Measurements from ENCODE around the gene EDAR.

EDAR gene

DNA sequence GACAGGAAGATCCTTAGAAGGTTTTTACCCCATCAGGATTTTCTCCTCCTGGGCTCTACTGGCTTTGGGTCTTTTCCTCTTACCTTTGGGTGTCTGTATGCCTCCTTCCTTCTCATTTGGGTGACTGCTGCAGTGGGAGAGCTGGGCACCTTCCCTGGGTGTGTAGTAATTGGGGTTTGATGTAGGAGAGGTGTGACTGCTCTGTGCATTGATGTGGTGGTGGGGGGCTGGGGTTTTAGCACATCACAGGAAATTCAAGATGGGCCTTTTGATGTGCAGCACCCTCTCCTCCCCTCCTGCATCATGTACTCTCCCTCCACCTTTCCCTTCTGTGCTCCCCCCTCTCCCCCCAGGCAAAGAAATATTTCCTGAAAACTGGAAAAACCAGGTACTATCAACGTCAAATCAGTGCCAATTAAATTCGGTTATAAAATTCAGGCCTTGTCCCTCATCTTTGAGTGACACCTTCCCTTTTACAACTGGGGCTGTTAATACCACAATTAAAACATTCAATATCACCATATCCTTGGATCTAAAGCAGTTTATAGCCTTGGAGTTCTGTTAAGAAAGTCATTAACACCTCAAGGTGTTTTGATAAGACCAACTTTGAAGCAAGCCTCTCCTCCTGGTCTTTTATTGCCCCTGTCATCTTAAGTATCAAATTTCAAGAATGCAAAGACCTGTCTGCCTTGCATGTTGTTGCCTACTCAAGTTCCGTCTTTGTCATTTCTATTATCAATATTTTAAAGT lies 23.3 kb downstream of the EDAR start:
- DNase-seq = no peak

DNA sequence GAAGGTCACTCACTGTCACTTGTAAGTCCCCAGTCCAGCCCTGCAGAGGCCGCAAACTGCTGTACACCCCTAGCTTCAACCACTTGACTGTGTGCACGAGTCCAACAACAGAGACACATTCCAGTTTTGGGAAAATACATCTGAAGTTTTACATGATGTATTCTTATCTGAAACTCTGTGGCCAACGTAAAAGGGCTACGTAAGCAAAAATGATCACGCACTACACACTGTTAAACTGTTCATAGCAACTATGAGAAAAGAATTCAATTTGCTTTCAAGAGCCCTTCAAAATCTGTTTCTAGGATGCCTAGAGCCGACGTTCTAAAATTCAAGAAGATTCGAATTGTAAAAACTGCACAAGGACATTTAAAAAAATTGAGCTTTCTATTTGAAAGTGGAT lies 26.0 kb downstream of the EDAR start:
- DNase-seq = no peak

GRCh38 chr2:108961796-108962195 lies 27.2 kb downstream of the EDAR start:
- DNase-seq = no peak

DNA sequence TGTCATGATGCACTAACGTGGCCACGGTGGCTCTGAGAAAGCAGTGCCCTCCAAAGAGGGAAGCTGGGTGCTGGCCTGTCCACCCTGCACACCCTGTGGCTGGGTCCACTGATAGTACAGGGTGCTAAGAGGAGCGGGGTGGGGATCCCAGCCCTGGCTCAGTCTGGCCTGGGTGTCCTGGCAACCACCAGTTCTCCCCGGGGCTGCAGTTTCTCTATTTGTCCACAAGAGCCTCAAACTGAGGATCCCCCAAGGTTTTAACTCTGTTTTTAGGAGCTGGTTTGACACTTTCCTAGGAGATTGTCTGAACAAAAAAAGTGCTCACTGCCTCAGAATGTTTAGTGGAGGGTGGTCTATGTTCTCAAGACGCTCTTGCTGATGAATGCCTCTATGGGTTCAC lies 29.0 kb downstream of the EDAR start:
- no peak for DNase-seq

DNA sequence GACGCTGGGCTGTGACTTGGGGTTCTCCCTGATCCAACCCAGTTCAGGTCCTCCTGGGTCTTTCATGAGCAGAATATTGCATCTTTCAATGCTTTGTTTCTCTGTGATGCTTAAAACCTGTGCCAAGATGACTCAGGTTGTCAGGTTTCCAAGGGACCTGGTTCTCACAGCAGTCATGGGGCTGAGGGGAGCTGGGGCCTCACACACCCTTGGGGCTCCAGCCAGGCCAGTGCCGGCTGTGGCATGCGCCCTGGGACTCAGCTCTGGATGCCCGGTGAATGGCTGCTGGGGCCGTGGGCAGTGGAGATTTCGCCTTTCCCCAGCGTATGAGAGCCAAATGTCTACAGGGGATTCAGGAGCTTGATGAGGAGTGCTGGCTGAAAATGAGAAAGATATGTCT lies 29.6 kb downstream of the EDAR start:
- DNase-seq = no peak

GRCh38 chr2:108958632-108959341 lies 30.2 kb downstream of the EDAR start:
- no peak for DNase-seq

DNA sequence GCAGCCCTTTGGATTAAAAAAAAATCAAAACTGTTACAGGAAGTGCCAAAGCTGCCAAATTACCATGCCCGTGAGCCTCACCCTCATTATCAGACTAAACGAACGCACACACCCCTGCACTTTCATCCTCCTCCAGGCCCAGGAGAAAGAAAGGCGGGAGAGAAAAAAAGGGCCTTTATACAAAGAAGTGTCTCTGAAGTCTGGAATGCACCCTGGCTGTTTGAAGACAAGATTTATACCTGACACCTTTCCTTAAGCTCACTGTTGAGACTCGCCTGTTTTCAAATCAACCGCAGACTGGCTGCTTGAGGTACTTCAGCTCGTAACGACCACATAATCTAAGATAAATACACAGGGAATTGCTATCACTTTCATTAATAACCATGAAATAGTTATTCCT lies 31.0 kb downstream of the EDAR start:
- DNase-seq = no peak

GRCh38 chr2:108956375-108956774 lies 32.6 kb downstream of the EDAR start:
- no peak for DNase-seq

DNA sequence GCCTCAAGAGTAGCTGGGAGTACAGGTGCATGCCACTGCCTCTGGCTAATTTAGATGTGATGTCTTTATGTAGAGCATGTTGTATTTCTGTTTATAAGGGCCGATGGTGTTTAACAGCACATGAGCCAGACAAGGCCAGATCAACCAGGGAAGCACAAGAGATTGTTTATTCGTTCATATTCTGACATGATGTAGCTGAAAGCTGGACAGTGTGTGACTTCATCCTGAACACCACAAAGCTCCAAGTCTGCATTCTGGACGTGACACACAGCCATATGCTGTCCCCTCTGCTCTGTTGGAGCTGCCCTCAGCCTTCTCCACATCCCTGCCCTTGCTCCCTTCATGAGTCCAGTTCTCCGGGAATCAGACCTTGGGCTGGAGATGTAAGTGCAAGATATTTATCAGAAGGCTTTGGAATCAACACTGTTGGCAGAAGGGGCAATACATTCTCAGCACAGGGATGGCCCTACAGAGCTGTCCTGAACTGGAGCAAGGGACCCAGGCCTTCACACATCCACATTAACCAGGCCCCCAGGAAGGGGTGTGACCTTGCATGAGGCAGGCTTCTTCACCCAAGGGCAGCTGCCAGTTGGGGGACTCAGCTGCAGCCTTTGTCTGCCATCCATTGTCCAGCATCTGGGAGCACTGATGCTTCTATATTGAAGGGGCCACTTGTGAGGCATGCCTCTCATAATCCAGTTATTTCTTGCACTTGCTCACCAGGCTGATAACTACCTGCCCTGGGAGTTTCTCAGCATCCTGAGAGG lies 38.5 kb downstream of the EDAR start:
- DNase-seq = no peak

DNA sequence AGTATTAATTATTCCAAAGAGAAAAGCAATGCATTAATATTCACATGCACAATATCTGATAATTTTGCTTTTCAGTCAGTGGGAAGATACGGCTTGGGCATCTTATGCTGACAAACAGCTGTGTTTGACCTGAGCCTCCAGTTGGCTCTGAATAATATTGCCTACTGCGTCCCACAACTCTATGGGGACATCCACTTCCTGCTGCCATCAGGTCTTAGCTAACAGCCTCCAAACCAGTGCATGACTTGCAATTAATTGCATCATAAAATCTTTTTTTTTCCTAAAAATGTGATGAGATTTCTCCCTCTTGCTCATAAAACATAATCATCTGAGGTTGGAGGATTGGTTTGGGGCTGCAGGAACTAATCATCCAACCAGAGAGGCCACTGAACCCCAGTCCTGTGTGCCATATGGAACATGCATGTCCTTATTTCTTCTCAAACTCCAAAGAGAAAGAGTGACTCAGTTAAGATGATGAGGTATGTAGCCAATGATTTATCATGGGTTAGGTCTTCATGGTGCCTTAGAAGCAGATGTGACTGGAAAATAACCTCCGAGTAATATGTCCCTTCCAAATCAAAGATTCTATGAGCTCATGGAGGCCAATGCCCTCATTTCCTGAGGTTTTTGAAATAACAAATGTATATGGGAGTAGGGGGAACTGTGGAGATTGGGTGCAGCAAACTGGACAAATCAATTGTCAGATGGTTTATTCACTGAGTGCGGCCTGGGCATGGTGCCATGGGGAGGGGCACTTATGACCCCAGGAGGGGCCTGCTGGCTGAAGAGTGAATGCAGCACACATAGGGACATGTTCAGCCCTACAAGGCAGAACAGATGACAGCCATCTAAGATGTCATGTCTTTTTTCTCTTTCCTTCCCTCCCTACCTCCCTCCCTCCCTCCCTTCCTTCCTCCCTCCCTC lies 39.4 kb downstream of the EDAR start:
- DNase-seq = no peak

GRCh38 chr2:108947271-108947907 lies 41.6 kb downstream of the EDAR start:
- DNase-seq = no peak

- no peak for DNase-seq
Observed at GRCh38 chr2:108946442-108946841, 42.6 kb downstream of the EDAR start.

- no peak for DNase-seq
Observed at GRCh38 chr2:108945969-108946368, 43.1 kb downstream of the EDAR start.

GRCh38 chr2:108944601-108945331 lies 44.3 kb downstream of the EDAR start:
- DNase-seq = no peak

- DNase-seq = no peak
Observed at GRCh38 chr2:108943751-108944150, 45.3 kb downstream of the EDAR start.

DNA sequence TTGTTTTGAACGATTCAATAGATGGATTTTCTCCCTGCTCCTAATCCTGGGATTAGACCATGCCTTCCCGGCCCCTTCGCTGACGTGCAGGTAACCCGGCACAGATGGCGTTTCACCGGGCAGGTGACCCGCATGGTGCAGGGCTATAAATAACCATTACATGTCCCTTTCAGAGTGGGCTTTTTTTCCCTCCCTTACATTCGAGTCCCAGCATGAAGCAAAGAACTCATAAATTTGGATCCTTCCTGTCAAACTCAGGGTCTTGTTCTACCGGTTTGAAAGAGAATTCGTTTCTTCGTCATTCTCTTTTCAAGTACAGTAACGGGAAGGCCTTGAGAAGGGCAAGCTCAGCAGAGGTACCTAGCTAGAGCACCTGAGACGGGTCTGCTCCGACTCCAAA lies 46.1 kb downstream of the EDAR start:
- no peak for DNase-seq

GRCh38 chr2:108942231-108942825 lies 46.7 kb downstream of the EDAR start:
- DNase-seq = no peak

GRCh38 chr2:108941767-108942166 lies 47.3 kb downstream of the EDAR start:
- DNase-seq = no peak

- DNase-seq = no peak
Observed at GRCh38 chr2:108941161-108941665, 47.8 kb downstream of the EDAR start.

GRCh38 chr2:108940156-108940555 lies 48.9 kb downstream of the EDAR start:
- no peak for DNase-seq
